Ramos (cell line): ENCODE results near the gene PSMD14.
"Not testable (repeated sequence)": the region's sequence is repeated elsewhere in the genome, so short reads cannot be mapped to it uniquely, and the experiment has no call there.

Experiments
- in situ Hi-C: fragments of 300-500 bp; cut with MboI; formaldehyde crosslinking; loops from one replicate; pipeline ENCODE4 v1.14.3; 2022; ENCODE audit warnings: low sequenced_read_pairs; ENCODE audit not compliant: unreplicated experiment

PSMD14 gene

GRCh38 chr2:161332371-161332967, 24.2 kb downstream of the PSMD14 start:
- in situ Hi-C loops = no loop called here

GRCh38 chr2:161335626-161336025, 27.4 kb downstream of the PSMD14 start:
- in situ Hi-C loops = no loop called here

GRCh38 chr2:161337247-161337646, 29.0 kb downstream of the PSMD14 start:
- in situ Hi-C loops = no loop called here

GRCh38 chr2:161339532-161339931, 31.3 kb downstream of the PSMD14 start:
- in situ Hi-C loops = not testable (repeated sequence)

- in situ Hi-C loops = not testable (repeated sequence)
Measured at GRCh38 chr2:161340930-161341413, 32.7 kb downstream of the PSMD14 start.

GRCh38 chr2:161343235-161343634, 35.0 kb downstream of the PSMD14 start:
- in situ Hi-C loops = no loop called here

- in situ Hi-C loops = no loop called here
Measured at GRCh38 chr2:161344692-161345091, 36.5 kb downstream of the PSMD14 start.

GRCh38 chr2:161351678-161352077, 43.5 kb downstream of the PSMD14 start:
- in situ Hi-C loops = no loop called here

GRCh38 chr2:161352719-161353118, 44.5 kb downstream of the PSMD14 start:
- in situ Hi-C loops = no loop called here

GRCh38 chr2:161353543-161353942, 45.3 kb downstream of the PSMD14 start:
- in situ Hi-C loops = no loop called here

- in situ Hi-C loops = no loop called here
Measured at GRCh38 chr2:161354106-161354505, 45.9 kb downstream of the PSMD14 start.

- in situ Hi-C loops = no loop called here
Measured at GRCh38 chr2:161355106-161355505, 46.9 kb downstream of the PSMD14 start.

GRCh38 chr2:161355983-161356382, 47.8 kb downstream of the PSMD14 start:
- in situ Hi-C loops = no loop called here

- in situ Hi-C loops = no loop called here
Measured at GRCh38 chr2:161357097-161357496, 48.9 kb downstream of the PSMD14 start.

GRCh38 chr2:161358838-161359237, 50.6 kb downstream of the PSMD14 start:
- in situ Hi-C loops = no loop called here

- in situ Hi-C loops = not testable (repeated sequence)
Measured at GRCh38 chr2:161360095-161360654, 52.0 kb downstream of the PSMD14 start.

GRCh38 chr2:161362568-161363166, 54.4 kb downstream of the PSMD14 start:
- in situ Hi-C loops = no loop called here

GRCh38 chr2:161367675-161368074, 59.5 kb downstream of the PSMD14 start:
- in situ Hi-C loops = no loop called here

- in situ Hi-C loops = no loop called here
Measured at GRCh38 chr2:161369311-161369710, 61.1 kb downstream of the PSMD14 start.

- in situ Hi-C loops = no loop called here
Measured at GRCh38 chr2:161370981-161371380, 62.8 kb downstream of the PSMD14 start.

GRCh38 chr2:161371869-161372268, 63.6 kb downstream of the PSMD14 start:
- in situ Hi-C loops = no loop called here

GRCh38 chr2:161373942-161374341, 65.7 kb downstream of the PSMD14 start:
- in situ Hi-C loops = no loop called here
